DMS 273 (cell line): ENCODE results near the gene UBE3C.

Experiments used
- DNase-seq: peaks from one replicate; lab custom pipeline; 2025; ENCODE audit not compliant: unreplicated experiment; lab: John Stamatoyannopoulos, UW

UBE3C gene

DNA sequence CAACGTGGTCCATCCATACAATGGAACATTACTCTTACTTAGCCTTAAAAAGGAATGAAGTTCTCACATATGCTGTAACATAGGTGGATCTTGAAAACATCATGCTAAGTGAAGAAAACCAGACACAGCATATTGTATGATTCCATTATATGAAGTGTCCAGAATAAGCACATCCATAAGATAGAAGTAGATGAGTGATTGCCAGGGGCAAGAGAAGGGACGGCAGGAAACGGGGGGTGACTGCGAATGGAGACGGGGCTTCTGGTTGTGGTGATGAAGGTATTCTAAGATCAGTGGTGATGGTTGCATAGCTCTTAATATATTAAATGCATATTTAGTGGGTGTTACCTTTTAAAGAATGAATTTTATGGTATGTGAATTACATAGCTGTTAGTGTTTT lies 29.8 kb downstream of the UBE3C start:
- DNase-seq, result no peak

DNA sequence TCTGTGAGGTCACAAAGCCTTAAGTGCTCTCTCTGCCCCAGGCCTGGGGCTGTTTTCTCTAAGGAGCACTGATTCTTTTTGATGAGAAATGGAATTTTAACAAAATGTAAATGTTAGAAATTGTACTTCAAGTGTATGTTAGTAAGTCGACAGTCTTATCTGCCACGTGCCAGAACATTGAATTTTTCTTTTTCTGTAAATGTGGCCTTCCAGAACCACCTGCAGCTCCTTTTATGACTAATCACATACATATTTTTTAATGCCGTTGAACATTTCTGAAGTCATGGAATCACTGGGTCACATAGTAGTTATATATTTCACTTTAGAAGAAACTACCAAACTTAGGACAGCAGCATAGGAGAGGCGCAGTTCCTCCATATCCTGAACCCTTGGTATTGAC lies 38.0 kb downstream of the UBE3C start:
- no peak for DNase-seq

DNA sequence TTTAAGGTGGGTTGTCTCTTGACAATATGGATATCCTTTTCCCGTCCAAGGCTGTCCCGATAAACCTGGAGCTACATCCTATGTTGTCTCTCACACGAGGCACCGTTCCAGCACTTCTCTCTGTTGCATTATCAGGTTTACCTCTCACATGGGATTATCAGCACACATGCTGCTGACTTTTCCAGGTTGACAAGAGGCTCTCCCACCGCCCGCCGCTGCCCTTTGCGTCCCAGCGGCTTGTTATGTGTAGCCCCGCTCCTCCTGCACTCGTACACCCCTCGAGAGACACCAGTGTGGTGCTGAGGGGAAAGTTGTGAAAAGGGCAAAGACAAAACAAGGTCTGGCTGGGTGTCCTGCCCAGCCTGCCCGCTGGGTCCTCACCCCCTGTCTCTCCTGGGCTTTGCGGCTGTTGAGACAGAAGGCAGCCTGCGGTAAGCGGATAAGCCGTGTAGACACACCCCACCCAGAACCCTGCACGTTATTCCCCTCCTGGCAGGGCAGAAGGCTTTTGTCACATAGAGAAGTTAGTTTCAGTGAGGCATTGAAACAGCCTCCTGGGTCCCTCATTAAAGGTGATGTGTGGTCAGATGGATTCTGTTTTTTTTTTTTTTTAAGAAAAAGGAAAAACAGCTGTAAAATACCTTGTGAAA lies 38.7 kb downstream of the UBE3C start:
- DNase-seq, result no peak

DNA sequence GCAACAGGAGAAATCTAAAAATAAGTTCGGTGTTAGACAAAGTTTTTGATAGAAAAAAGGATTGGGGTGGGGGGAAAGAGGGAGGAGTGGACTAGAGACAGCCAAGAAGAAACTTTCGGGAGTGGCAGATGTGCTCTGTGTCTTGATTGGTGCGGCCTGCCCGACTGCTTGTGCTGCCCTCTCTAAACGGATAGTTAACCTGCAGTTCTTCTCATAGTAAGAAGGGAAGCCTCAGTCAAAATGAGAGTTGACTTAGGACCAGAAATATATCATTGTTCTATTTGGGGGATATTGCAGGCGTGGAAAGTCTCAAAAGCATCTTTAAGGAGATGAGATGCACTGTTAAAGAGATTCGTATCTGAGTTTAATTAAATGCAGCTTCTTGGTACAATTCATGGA lies 39.3 kb downstream of the UBE3C start:
- no peak for DNase-seq

DNA sequence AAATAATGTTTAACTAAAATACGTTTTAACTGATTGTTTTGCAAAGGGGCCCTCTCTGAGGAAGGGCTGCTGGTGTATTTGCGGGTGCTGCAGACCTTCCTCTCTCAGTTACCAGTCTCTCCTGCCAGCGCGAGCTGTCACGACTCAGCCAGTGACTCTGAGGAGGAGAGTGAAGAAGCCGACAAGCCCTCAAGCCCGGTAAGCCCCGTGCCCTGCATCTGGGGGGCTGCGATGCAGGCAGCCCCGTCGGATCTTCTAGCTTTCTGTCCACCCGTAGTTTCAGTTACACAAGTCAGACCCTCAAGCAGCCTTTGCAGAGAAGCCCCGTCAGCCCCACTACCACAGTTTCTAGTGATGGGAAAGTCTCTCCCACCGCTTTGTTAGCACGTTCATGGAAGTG lies 45.1 kb downstream of the UBE3C start:
- no peak for DNase-seq

DNA sequence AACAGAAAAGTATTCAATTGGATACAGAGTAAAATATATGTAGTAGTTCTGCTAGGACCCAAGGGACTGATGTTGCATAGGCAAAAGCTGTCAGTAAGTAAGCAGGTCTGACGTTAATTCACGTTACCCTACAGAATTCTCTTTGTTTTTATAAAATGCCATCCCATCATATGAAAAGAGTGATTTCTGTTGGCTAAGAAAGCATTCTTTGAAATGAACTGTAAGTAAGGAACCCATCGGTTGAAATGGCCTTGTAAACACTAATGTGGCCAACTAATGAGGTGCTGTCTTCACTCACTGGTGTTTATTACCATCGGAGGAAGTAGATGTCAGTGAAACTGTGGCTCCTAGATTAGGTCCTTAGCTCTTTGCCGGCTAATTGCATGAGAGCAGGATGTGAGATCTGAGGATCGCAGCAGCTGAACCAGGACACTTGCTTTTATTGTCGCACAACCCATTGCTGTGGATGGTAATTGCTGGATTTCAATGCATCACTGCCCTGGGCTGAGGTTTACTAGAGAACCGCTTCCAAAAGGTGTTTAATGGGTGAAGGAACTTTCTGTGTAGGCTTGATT lies 49.5 kb downstream of the UBE3C start:
- no peak for DNase-seq

DNA sequence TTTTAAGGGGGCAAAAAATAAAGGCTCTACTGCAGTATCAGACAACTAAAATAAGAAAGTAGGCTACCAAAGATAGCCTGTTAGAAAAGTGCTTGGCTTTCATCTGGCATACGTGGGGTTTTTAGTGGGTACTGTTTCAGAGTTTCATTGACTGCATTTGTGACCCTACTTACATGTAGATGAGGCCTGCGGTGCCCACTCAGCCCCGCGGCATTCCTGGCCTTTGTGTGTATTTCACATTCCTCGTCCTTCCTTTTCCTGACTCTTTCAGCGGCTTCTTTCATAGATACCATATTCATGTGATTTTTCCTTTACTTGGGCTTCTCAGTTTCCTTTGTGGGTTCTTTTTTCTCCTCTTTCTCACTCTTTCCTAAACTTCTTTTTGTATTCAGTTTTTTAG lies 50.7 kb downstream of the UBE3C start:
- DNase-seq, result no peak

DNA sequence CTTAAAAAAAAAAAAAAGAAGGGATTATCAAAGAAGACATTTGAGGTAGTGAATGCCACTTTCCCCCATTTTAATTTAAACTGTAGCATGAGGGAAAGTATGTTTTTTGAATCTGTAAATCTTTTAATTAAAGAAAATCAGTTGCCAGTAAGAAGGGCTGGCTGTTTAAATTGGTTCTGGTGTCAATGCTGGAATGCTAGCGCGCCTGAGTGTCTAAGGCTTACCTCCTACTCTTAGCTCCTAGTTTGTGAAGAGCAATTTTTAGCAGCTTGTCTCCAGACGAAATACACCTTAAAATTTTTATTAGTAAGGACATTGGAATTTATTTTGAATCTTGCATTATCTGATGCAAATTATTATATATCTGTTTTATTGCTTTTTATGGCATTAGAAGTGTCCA lies 54.1 kb downstream of the UBE3C start:
- DNase-seq, result no peak

DNA sequence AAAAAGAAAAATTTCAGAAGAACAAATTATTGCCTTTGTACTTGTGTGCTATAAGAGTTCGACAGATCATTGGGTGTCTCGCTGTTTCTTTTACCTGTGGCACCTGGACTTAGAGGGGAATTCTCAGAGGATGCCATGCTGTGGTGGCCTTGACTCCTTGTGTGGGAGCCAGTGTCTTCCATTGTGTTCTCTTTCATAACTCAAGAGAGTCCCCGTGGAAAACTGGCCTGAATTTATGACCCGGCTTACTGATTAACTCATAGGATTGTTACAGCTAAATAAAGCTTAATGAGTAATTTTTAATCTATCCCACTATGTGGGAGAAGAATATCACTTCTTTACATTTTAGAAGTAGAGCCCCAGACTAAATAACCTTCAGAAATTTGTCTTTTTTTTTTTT lies 54.5 kb downstream of the UBE3C start:
- no peak for DNase-seq

DNA sequence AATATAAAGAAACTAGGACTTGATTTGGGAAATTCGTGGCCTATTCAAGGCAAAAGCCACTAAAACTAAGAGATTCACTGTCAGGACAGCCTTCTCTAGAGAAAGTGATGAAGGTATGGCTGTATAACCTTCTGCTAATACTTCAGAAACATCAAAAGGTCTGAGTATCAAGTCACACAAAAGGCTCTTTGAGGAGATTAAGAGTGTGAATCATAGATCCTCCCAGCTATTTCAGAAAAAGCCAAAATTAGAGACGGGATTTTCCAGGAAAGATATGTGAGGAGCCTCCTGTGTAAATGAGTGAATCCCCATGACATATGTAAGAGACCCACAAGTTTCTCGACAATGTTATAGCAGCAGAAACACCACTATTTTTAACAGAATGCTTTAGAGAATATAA lies 56.2 kb downstream of the UBE3C start:
- DNase-seq, result no peak

DNA sequence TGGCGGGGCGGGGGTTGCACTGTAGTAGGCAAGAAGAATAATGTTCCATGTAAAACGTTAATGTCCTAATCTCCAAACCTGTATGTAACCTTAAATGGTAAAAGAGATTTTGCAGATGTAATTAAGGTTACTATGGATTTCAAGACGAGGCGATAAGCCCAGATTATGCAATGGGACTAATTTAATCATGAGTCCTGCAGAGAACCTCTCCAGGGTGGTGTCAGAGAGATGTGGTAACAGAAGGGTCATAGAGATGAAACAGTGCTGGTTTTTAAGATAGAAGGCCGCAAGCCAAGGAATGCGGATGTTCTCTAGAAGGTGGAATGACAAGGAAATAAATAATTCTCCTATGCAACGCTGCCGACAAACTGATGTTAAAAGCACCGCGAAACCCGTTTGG lies 57.1 kb downstream of the UBE3C start:
- DNase-seq, result no peak

DNA sequence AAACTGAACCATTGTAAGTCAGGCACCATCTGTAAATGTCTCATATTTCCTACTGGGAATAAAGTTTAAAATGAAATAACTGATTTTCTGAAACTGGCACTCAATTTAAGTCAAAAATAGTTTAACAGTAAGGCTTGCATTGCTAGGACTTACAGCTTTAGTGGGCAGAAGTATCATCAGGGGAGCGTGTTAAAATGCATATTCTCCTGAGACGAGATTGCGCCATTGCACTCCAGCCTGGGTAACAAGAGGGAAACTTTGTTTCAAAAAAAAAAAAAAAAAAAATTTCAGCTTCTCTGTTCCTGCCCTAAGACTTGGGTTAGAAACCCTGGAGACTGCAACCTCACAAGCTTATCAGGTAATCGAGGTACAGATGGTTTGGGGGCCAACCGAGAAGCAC lies 65.4 kb downstream of the UBE3C start:
- DNase-seq, result no peak

DNA sequence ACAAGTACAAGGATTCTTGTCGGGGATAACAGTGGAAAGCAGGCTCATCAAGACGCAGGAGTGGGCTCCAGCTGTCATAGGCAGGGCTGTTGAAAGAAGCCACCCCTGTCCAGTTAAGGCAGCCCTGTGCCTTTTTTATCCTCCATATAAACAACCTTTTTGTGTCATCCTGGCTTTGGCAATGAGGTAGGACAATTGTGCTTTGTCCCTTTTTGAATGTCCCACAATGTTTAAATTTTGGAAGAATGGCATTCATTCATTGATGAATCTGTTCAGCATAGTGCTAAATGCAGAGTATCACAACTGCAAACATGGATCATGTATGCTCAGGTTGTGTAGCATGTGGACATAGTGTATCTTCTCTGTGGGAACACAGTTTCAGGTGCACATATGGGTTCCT lies 66.7 kb downstream of the UBE3C start:
- DNase-seq, result no peak

DNA sequence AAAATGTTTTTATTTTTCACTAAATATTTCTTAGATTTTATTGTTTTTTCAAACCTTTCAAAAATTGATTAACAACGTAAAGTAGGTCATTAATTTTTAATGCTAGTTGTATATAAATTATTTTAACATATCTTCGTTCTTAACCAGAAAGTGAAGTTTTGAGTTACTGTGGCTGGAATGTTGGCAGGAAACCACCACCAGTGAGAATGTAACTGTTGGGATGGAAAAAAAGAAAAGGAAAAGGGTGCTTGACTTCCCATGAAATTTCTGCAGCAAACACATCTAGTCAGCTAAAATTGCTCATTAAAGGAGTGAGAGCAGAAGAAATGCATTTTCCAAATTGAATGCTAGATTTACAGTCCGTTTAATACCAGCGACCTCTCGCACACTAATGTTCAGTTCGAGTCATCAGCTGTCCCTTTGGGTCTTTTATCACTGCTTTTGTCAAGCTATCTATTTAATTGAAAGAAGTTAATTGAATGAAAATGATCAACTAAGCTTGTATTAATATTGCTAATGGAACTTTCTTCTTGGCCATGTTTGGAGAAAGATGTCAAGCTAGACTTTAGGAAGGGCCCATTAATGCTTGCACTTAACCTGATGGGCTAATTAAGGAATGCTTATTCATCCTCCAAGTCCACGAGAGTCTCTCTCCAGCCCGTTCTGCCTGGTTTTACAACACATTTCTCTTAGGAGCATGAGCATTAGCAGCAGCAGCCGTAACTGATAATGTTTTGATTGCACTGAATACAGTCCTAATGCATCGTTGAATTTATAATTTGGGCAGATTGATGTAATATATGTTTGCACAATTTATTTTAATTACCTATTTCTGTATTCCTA lies 70.1 kb downstream of the UBE3C start:
- no peak for DNase-seq

DNA sequence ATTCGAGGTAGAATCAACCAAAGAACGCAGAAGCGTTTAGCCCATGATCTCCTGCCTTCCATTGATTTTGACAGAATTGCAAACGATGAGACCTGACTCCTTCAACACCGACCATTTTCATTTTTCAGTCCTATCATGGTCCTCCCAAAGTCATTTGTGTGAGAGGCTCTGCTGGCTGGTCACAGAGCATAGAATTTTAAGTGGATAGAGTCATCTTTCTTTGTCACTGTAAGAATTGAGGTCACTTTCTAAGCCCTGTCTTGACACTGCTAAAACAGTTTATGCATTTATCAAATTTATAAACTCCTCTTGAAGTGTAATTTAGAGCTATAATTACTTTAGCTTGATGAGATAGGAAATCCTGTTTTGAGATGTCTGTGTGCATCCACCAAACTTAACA lies 72.0 kb downstream of the UBE3C start:
- DNase-seq, result no peak

DNA sequence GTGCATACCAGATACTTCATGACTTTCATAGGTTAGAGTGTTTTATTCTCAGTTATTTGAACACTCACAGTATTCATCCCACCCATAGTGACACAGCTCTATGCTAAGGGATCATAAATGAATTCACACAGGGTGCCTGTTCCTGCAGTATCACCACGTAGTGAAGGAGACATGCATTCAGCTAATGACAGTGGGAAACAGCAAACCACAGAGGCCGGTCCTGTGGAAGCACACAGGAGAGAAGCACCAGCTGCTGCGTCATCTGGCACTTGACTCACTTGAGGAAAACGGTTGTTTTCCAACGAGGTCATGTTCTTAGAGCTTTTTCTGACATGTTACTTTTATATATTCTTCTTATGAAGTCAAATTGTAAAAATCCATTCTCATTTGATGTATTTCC lies 73.0 kb downstream of the UBE3C start:
- peak; percentile 96 for DNase-seq

DNA sequence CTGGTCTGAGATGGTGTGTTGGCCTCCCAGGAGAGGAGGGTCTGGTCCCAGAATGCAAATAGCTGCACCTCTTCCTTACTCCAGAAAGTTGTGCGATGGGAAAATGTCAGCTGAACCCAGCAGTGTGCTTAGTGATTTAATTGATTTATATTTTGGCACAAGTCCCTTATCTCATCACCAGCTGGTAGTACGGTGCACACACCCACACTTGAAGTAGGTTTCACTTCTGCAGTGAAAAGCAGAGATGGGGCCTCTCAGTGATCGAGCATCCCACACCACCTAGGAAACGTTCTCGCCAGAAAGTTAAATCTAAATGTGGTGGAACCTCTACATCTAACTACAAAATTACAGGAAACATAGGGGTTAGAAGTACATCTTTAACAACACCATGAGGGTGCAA lies 80.4 kb downstream of the UBE3C start:
- DNase-seq, result no peak

DNA sequence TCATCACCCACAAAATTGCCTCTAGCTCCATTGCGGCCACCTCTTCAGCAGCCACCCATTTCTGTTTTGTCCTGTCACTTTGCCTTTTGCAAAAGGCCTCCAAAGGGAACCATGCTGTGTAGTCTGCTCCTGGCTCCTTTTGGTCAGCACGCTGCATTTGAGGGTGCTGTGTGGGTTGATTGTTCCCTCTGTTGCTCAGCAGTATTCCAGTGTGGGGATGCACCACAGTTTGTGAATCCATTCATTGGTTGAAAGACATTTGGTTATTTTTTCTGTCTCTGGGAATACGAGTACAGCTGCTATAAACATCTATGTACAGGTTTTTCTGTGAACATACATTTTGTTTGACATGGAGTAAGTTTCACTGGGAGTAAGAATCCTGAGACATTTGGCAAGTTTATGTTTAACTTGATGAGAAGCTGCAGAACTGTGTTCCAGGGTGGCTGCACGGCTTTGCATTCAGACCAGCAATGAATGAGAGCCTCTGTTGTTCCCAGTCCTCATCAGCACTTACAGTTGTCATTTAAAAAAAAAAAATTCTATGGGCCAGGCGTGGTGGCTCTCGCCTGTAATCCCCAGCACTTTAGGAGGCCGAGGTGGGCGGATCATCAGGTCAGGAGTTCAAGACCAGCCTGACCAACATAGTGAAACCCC lies 82.3 kb downstream of the UBE3C start:
- DNase-seq, result no peak

DNA sequence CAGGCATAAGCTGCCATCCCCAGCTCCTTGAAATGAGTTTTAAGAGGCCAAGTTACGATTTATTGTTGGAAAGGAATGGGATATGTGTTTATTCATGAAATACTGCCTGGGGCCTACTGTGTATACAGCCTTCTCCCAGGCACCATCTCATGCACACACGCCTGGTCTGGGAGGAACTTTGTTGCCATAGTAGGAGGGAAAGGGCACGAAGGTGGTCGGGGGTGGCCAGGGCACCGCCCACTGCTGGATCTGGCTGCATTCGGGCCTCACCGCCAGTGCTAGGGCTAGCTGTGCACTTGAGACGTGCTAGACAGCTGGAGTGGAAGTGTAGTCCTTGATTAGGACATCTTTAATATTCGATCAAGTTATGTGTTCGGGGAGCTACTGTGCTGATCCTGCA lies 84.0 kb downstream of the UBE3C start:
- DNase-seq, result no peak

DNA sequence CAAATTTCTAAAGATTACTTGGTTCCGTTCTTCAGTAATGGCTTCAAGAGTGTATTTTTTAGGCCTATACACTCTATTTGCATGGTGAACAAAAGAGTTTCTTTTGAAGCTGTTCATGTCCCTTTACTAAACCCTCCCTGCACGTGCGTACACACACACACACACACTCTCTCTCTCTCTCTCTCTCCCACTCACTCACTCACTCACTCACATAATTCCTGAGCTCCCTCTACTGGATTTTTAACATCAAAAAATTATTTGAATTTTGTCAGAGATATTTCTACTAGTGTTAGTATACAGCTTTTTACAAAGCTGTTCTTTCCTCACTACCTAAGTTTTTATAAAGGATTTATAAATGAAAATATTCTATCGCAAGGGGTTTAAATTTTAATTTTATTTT lies 85.9 kb downstream of the UBE3C start:
- peak; percentile 47 for DNase-seq

DNA sequence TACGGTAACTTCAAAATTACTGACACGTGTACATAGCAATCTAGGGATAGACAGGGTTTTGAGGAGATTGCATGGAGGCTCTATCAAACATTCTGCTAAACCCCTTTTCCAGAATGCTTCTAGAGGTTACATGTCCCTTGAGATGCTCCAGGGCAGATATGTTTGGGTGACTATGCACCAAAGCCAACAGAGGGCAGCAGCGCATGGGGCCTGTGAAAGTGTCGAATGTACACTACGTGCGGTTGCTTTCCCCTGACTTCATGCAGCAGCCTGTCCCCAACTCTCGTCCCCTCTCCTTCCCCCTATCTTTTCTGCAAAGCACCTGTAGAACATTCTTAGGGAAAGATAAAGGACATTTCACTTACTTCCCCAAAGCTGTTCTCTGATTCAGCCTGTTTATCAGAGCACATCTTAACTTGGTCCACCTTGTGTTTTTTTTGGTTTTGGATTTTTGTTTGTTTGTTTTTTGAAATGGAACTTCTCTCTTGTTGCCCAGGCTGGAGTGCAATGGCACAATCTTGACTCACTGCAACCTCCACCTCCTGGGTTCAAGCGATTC lies 90.2 kb downstream of the UBE3C start:
- peak; percentile 61 for DNase-seq

DNA sequence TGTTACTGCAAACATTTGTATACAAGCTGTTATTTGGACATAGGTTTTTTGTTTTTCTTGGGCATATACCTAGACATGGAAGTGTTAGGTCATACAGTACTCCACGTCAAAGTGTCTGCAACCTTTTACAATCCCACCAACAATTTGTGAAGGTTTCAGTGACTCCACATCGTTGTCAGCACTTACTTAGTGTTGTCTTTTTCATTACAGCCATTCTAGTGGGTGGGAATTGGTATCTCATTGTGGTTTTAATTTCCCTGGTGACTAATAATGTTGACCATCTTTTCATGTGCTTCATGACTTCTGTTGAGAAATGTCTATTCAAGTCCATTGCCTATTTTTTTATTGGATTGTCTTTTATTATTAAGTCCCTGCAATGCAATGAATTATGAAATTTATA lies 95.0 kb downstream of the UBE3C start:
- DNase-seq, result no peak
